SK-N-SH (cell line): ENCODE results near the gene TBC1D1. TPM values are rescaled to one million over a fixed set of nuclear protein-coding genes. Genes with fewer than 3 reads are reported as not detected.

Source experiments
- CTCF ChIA-PET: fragments of 300-600, 350-600 bp; formaldehyde crosslinking; extraction: SDS; loops from one replicate; lab custom pipeline; 2021; lab: Yijun Ruan, JAX
- POLR2A ChIA-PET: fragments of 350-600 bp; sonication (Branson Sonifier 250); formaldehyde crosslinking; extraction: SDS; loops from one replicate; lab custom pipeline; 2020; ENCODE audit warnings: antibody characterized with exemption, inconsistent platforms; lab: Yijun Ruan, JAX
- DNase-seq: peaks from one replicate; pipeline ENCODE4 v3.0.0; 2012
- H2AFZ ChIP-seq: fragments of 200-600 bp; sonication (generic); 2 replicates; pipeline ENCODE4 v1.8.1; 2016; ENCODE audit warnings: antibody characterized with exemption, mild to moderate bottlenecking, low read depth
- H3F3A ChIP-seq: fragments of 200-600 bp; sonication (generic); replicated peaks from 2 replicates; pipeline ENCODE3; 2016; ENCODE audit warnings: antibody characterized with exemption, mild to moderate bottlenecking; ENCODE audit not compliant: insufficient read depth
- H3K27ac ChIP-seq, 2 experiments: fragments of 200-500 bp in 1 of 2; fragments of 200-600 bp in 1 of 2; sonication (Bioruptor generic) in 1 of 2; sonication (generic), shearing (Covaris generic) in 1 of 2; 2 replicates each; pipeline versions ENCODE4 v1.5.1 to v1.6.1; 2014 to 2016; ENCODE audit warnings: low read depth in 2 of 2, inconsistent platforms in 1 of 2, low read length in 1 of 2, mild to moderate bottlenecking in 1 of 2, mixed read lengths in 1 of 2
- H3K27me3 ChIP-seq: fragments of 200-600 bp; sonication (generic), shearing (Covaris generic); 2 replicates; pipeline ENCODE4 v1.6.1; 2016; ENCODE audit warnings: mixed run types; ENCODE audit not compliant: insufficient read depth
- H3K36me3 ChIP-seq, 2 experiments: fragments of 200-500 bp in 1 of 2; fragments of 200-600 bp in 1 of 2; sonication (Bioruptor generic) in 1 of 2; sonication (generic) in 1 of 2; replicated peaks in 1 of 2; 2 replicates each; pipeline versions ENCODE3 to v1.5.1; 2014 to 2016; ENCODE audit warnings: low read length in 1 of 2, mild to moderate bottlenecking in 1 of 2; ENCODE audit not compliant: insufficient read depth in 2 of 2, control insufficient read depth in 1 of 2
- H3K4me1 ChIP-seq, 2 experiments: fragments of 200-500 bp in 1 of 2; fragments of 200-600 bp in 1 of 2; sonication (Bioruptor generic) in 1 of 2; sonication (generic), shearing (Covaris generic) in 1 of 2; 2 replicates each; pipeline versions ENCODE4 v1.5.1 to v1.6.1; 2014 to 2016; ENCODE audit warnings: low read depth in 1 of 2, low read length in 1 of 2, mixed run types in 1 of 2; ENCODE audit not compliant: insufficient read depth in 2 of 2, control insufficient read depth in 1 of 2
- H3K4me2 ChIP-seq: fragments of 200-600 bp; sonication (generic), shearing (Covaris generic); 2 replicates; pipeline ENCODE4 v1.6.1; 2017; ENCODE audit warnings: mixed run types
- H3K4me3 ChIP-seq, 2 experiments: fragments of 200-500 bp in 1 of 2; fragments of 200-600 bp in 1 of 2; sonication (Bioruptor generic) in 1 of 2; sonication (generic), shearing (Covaris generic) in 1 of 2; 2 replicates each; pipeline versions ENCODE4 v1.5.1 to v1.8.1; 2014 to 2016; ENCODE audit warnings: low read depth in 2 of 2, inconsistent platforms in 1 of 2, low read length in 1 of 2, mild to moderate bottlenecking in 1 of 2, mixed read lengths in 1 of 2, moderate library complexity in 1 of 2
- H3K79me2 ChIP-seq: fragments of 200-600 bp; sonication (generic); 2 replicates; pipeline ENCODE4 v1.8.1; 2017; ENCODE audit warnings: mild to moderate bottlenecking; ENCODE audit not compliant: insufficient read depth
- H3K9ac ChIP-seq: fragments of 200-600 bp; sonication (generic); 2 replicates; pipeline ENCODE4 v1.6.1; 2017; ENCODE audit warnings: mixed run types
- H3K9me2 ChIP-seq: fragments of 200-600 bp; sonication (generic); 2 replicates; pipeline ENCODE4 v1.6.1; 2017; ENCODE audit warnings: mixed run types
- H3K9me3 ChIP-seq: fragments of 200-600 bp; sonication (generic); 2 replicates; pipeline ENCODE4 v1.6.1; 2017; ENCODE audit warnings: mixed run types, mild to moderate bottlenecking, moderate library complexity
- H4K20me1 ChIP-seq: fragments of 200-600 bp; sonication (generic); 2 replicates; pipeline ENCODE4 v1.6.1; 2017; ENCODE audit warnings: mild to moderate bottlenecking, mixed run types; ENCODE audit not compliant: insufficient read depth
- EZH2phosphoT487 ChIP-seq: fragments of 200-600 bp; sonication (generic); IDR thresholded peaks from 2 replicates; pipeline ENCODE4 v1.6.1; 2017; ENCODE audit warnings: low read depth, mixed run types, mild to moderate bottlenecking, antibody characterized with exemption, moderate library complexity, borderline replicate concordance
- GATA2 ChIP-seq: sonication (generic); formaldehyde crosslinking; IDR thresholded peaks from 2 replicates; pipeline ENCODE4 v1.5.0; 2020; ENCODE audit warnings: mild to moderate bottlenecking, missing genetic modification reagents
- IRF3 ChIP-seq: fragments of 150-350 bp; IDR thresholded peaks from 2 replicates; pipeline ENCODE4 v1.6.1; 2016; ENCODE audit warnings: mild to moderate bottlenecking, low read depth, low read length
- MXI1 ChIP-seq: IDR thresholded peaks from 2 replicates; pipeline ENCODE4 v1.6.1; 2012; ENCODE audit warnings: mild to moderate bottlenecking, low read depth, low read length, improper control_type of control experiment
- NFIC ChIP-seq: IDR thresholded peaks from 2 replicates; pipeline ENCODE4 v1.4.0; 2012; ENCODE audit warnings: borderline replicate concordance
- NRF1 ChIP-seq: IDR thresholded peaks from 2 replicates; pipeline ENCODE4 v1.6.1; 2012; ENCODE audit warnings: low read depth, mild to moderate bottlenecking, low read length
- PBX3 ChIP-seq: IDR thresholded peaks from 2 replicates; pipeline ENCODE4; 2012
- RAD21 ChIP-seq: IDR thresholded peaks from 2 replicates; pipeline ENCODE4 v1.6.1; 2012; ENCODE audit warnings: mild to moderate bottlenecking, low read length
- RCOR1 ChIP-seq: fragments of 150-350 bp; IDR thresholded peaks from 2 replicates; pipeline ENCODE4 v1.6.1; 2017; ENCODE audit warnings: antibody characterized with exemption, low read length
- RXRA ChIP-seq: IDR thresholded peaks from 2 replicates; pipeline ENCODE4 v1.4.0; 2012; ENCODE audit warnings: low read depth, mild to moderate bottlenecking, borderline replicate concordance
- USF1 ChIP-seq: IDR thresholded peaks from 2 replicates; pipeline ENCODE4 v1.4.0; 2012; ENCODE audit warnings: low read depth, borderline replicate concordance
- USF2 ChIP-seq: fragments of 150-350 bp; IDR thresholded peaks from 2 replicates; pipeline ENCODE4 v1.6.1; 2017; ENCODE audit warnings: antibody characterized with exemption, low read length, low read depth, borderline replicate concordance
- YY1 ChIP-seq: IDR thresholded peaks from 2 replicates; pipeline ENCODE4 v1.4.0; 2012; ENCODE audit warnings: low read depth, mild to moderate bottlenecking
- WGBS: methylation state at CpG from one replicate; pipeline ENCODE4 v1.1.6; 2017; ENCODE audit warnings: low lambda C conversion rate; 5-methylcytosine and 5-hydroxymethylcytosine counted together
- polyA plus RNA-seq, 3 experiments: library from polyadenylated mRNA; depleted of rRNA; stranded (reverse); fragments of >200 nt; gene quantifications; 2 replicates each; pipeline ENCODE4 v1.2.3, GENCODE V29; 2012

Gene TBC1D1
- polyA plus RNA-seq, 1 of the 3 experiments (the other 2 are of a cell fraction), result 29.8 TPM

GRCh38 chr4:38176165-38176564 is 285.3 kb downstream of the TBC1D1 start:
- WGBS, result 98% methylated on average over 7 of the region's 7 CpGs
- H3K27ac ChIP-seq, result no peak overlapping the region
- no peak overlapping the region for H3K4me3 ChIP-seq
- TF ChIP-seq YY1 (no peak), RXRA (no peak), NFIC (no peak), PBX3 (no peak), NRF1 (no peak), GATA2 (no peak), RCOR1 (no peak), EZH2phosphoT487 (no peak), IRF3 (no peak), RAD21 (no peak)
- H2AFZ ChIP-seq, result no peak overlapping the region
- peaks cover 6 to 7% of the 10 kb centered on the region in 2 experiments for H3K4me1 ChIP-seq
- H3K9me3 ChIP-seq, result no peaks in the 10 kb centered on the region
- ChIA-PET POLR2A (no interaction called here), CTCF (interaction anchor here (0.9 to 10.2 kb wide), 2 partner anchors 499 to 553 kb away, joined by 4 to 182 read pairs; no protein-coding TSS in a partner anchor)
- no peaks in the 10 kb centered on the region for H3K79me2 ChIP-seq
- peaks cover 5% of the 10 kb centered on the region for H3F3A ChIP-seq
- no peaks in the 10 kb centered on the region for H3K36me3 ChIP-seq
- no peak overlapping the region for H3K9ac ChIP-seq
- no peak for DNase-seq
- H3K27me3 ChIP-seq, result no peaks in the 10 kb centered on the region
- no peak overlapping the region for H3K4me2 ChIP-seq
- no peaks in the 10 kb centered on the region for H3K9me2 ChIP-seq
- no peaks in the 10 kb centered on the region for H4K20me1 ChIP-seq

- H3K9ac ChIP-seq, result no peak overlapping the region
- H3K27me3 ChIP-seq, result no peaks in the 10 kb centered on the region
- no peaks in the 10 kb centered on the region for H3K9me3 ChIP-seq
- H3K36me3 ChIP-seq, result no peaks in the 10 kb centered on the region
- WGBS, result 85% methylated on average over 8 of the region's 8 CpGs
- no peak overlapping the region for H2AFZ ChIP-seq
- no peak overlapping the region for H3K4me2 ChIP-seq
- H4K20me1 ChIP-seq, result no peaks in the 10 kb centered on the region
- no peaks in the 10 kb centered on the region for H3K79me2 ChIP-seq
- no peaks in the 10 kb centered on the region for H3K9me2 ChIP-seq
- no peak overlapping the region for H3K4me3 ChIP-seq
- CTCF ChIA-PET, result interaction anchor here (0.6 to 10.2 kb wide), 5 partner anchors 108 to 558 kb away, joined by 3 to 182 read pairs (median 3); no protein-coding TSS in a partner anchor
- no peak for DNase-seq
- no peak overlapping the region for H3K27ac ChIP-seq
- peaks cover 5% of the 10 kb centered on the region for H3F3A ChIP-seq
- TF ChIP-seq MXI1, result no peak
- no peak for TF ChIP-seq USF2
- TF ChIP-seq PBX3, result no peak
- no peak for TF ChIP-seq USF1
- peaks cover 6 to 7% of the 10 kb centered on the region in 2 experiments for H3K4me1 ChIP-seq
- POLR2A ChIA-PET, result no interaction called here
Measured at GRCh38 chr4:38177035-38177546, 286.2 kb downstream of the TBC1D1 start.
